NCI-H748 (cell line): Measurements from ENCODE around the gene KCNAB2.
"Not testable (repeated sequence)": the region's sequence is repeated elsewhere in the genome, so short reads cannot be mapped to it uniquely, and the experiment has no call there.

ENCODE experiments used
- DNase-seq: peaks from one replicate; lab custom pipeline; 2025; ENCODE audit not compliant: unreplicated experiment; lab: John Stamatoyannopoulos, UW

The KCNAB2 gene

GRCh38 chr1:6009120-6010040 lies 36.3 kb upstream of the KCNAB2 start:
- no peak for DNase-seq

GRCh38 chr1:6010554-6010953 lies 35.1 kb upstream of the KCNAB2 start:
- no peak for DNase-seq

- no peak for DNase-seq
Measured at GRCh38 chr1:6011161-6011945, 34.3 kb upstream of the KCNAB2 start.

- no peak for DNase-seq
Measured at GRCh38 chr1:6011946-6012258, 33.8 kb upstream of the KCNAB2 start.

- DNase-seq, result no peak
Measured at GRCh38 chr1:6012529-6013318, 33.0 kb upstream of the KCNAB2 start.

GRCh38 chr1:6013491-6013890 lies 32.2 kb upstream of the KCNAB2 start:
- no peak for DNase-seq

- DNase-seq, result no peak
Measured at GRCh38 chr1:6014130-6014999, 31.3 kb upstream of the KCNAB2 start.

GRCh38 chr1:6016191-6016865 lies 29.4 kb upstream of the KCNAB2 start:
- no peak for DNase-seq

GRCh38 chr1:6017654-6018053 lies 28.0 kb upstream of the KCNAB2 start:
- not testable (repeated sequence) for DNase-seq

GRCh38 chr1:6019166-6019845 lies 26.4 kb upstream of the KCNAB2 start:
- no peak for DNase-seq

- no peak for DNase-seq
Measured at GRCh38 chr1:6022193-6022592, 23.5 kb upstream of the KCNAB2 start.

GRCh38 chr1:6023346-6023745 lies 22.3 kb upstream of the KCNAB2 start:
- no peak for DNase-seq

- DNase-seq, result no peak
Measured at GRCh38 chr1:6024376-6024775, 21.3 kb upstream of the KCNAB2 start.

- no peak for DNase-seq
Measured at GRCh38 chr1:6025269-6026094, 20.2 kb upstream of the KCNAB2 start.

GRCh38 chr1:6026095-6026809 lies 19.4 kb upstream of the KCNAB2 start:
- peak; percentile 8 for DNase-seq

- DNase-seq, result no peak
Measured at GRCh38 chr1:6027591-6027990, 18.1 kb upstream of the KCNAB2 start.

GRCh38 chr1:6028042-6028850 lies 17.4 kb upstream of the KCNAB2 start:
- DNase-seq, result no peak
